GM19324 (cell line): ENCODE measurements around the gene HOXA6.

Source experiments
- ATAC-seq: cut with Tn5 transposase; IDR thresholded peaks from one replicate; pipeline ENCODE4 v1.9.1; 2021; ENCODE audit warnings: mild to moderate bottlenecking, moderate library complexity; ENCODE audit not compliant: unreplicated experiment, low FRiP score

The HOXA6 gene

GRCh38 chr7:27147199-27148030 is at the start of gene HOXA6:
Gene HOXA6, minus strand, starts transcription at chr7:27147774. Its CDS starts 25 bp downstream, at chr7:27147749.
- no peak for ATAC-seq

- no peak for ATAC-seq
These were observed 48.8 kb upstream of the HOXA6 start for GRCh38 chr7:27196287-27196767.

GRCh38 chr7:27194686-27195379 is 47.3 kb upstream of the HOXA6 start:
- no peak for ATAC-seq

- ATAC-seq = no peak
These were observed 46.4 kb upstream of the HOXA6 start for GRCh38 chr7:27194002-27194352.

GRCh38 chr7:27193335-27194001 is 45.9 kb upstream of the HOXA6 start:
- ATAC-seq = no peak

GRCh38 chr7:27192546-27193334 is 45.2 kb upstream of the HOXA6 start:
- ATAC-seq = no peak

- ATAC-seq = no peak
These were observed 44.4 kb upstream of the HOXA6 start for GRCh38 chr7:27191833-27192545.

GRCh38 chr7:27191161-27191731 is 43.7 kb upstream of the HOXA6 start:
- ATAC-seq = no peak

- no peak for ATAC-seq
These were observed 42.6 kb upstream of the HOXA6 start for GRCh38 chr7:27189997-27190748.

GRCh38 chr7:27189295-27189996 is 41.9 kb upstream of the HOXA6 start:
- ATAC-seq = no peak

- ATAC-seq = no peak
These were observed 41.1 kb upstream of the HOXA6 start for GRCh38 chr7:27188386-27189294.

- no peak for ATAC-seq
These were observed 40.2 kb upstream of the HOXA6 start for GRCh38 chr7:27187475-27188385.

- no peak for ATAC-seq
These were observed 39.3 kb upstream of the HOXA6 start for GRCh38 chr7:27186668-27187474.

- ATAC-seq = no peak
These were observed 38.5 kb upstream of the HOXA6 start for GRCh38 chr7:27185854-27186667.
